IPS-20b (cell line): ENCODE measurements around the gene TEX36.

ENCODE experiments used
- H3K27ac ChIP-seq: one replicate; pipeline ENCODE4 v1.5.1; 2013; ENCODE audit warnings: low read length
- H3K27me3 ChIP-seq: 2 replicates; pipeline ENCODE4 v1.6.1; 2013; ENCODE audit warnings: mild to moderate bottlenecking, low read length, inconsistent platforms; ENCODE audit not compliant: insufficient read depth
- H3K36me3 ChIP-seq: 2 replicates; pipeline ENCODE4 v1.6.1; 2013; ENCODE audit warnings: low read depth, mild to moderate bottlenecking, inconsistent platforms, low read length, moderate library complexity; ENCODE audit not compliant: insufficient read depth
- H3K4me1 ChIP-seq: 2 replicates; pipeline ENCODE4 v1.6.1; 2013; ENCODE audit warnings: mild to moderate bottlenecking, control low read depth, inconsistent platforms, low read length, moderate library complexity; ENCODE audit not compliant: insufficient read depth
- H3K4me3 ChIP-seq: 2 replicates; pipeline ENCODE4 v1.5.1; 2013; ENCODE audit warnings: mild to moderate bottlenecking, low read length, inconsistent platforms
- H3K9ac ChIP-seq: 2 replicates; pipeline ENCODE4 v1.6.1; 2013; ENCODE audit warnings: low read depth, mild to moderate bottlenecking, inconsistent platforms, low read length, moderate library complexity
- H3K9me3 ChIP-seq: 2 replicates; pipeline ENCODE4 v1.6.1; 2013; ENCODE audit warnings: mild to moderate bottlenecking, low read depth, low read length, inconsistent platforms; ENCODE audit not compliant: insufficient read depth

TEX36 gene

GRCh38 chr10:125646311-125646710, 36.7 kb downstream of the TEX36 start:
- Histone ChIP-seq H3K36me3 (no peaks in the 10 kb centered on the region), H3K27me3 (no peaks in the 10 kb centered on the region), H3K4me1 (no peaks in the 10 kb centered on the region), H3K27ac (no peak overlapping the region), H3K9ac (no peak overlapping the region), H3K9me3 (peaks cover 20% of the 10 kb centered on the region), H3K4me3 (no peak overlapping the region)

GRCh38 chr10:125641398-125641797, 41.6 kb downstream of the TEX36 start:
- Histone ChIP-seq H3K4me3 (no peak overlapping the region), H3K9ac (no peak overlapping the region), H3K27me3 (no peaks in the 10 kb centered on the region), H3K27ac (no peak overlapping the region), H3K9me3 (peaks cover 6% of the 10 kb centered on the region; the same call in 1 of the 2 replicates), H3K36me3 (no peaks in the 10 kb centered on the region), H3K4me1 (peaks cover 7% of the 10 kb centered on the region; the same call in 1 of the 2 replicates)

GRCh38 chr10:125640653-125641052, 42.3 kb downstream of the TEX36 start:
- Histone ChIP-seq H3K36me3 (no peaks in the 10 kb centered on the region), H3K27me3 (no peaks in the 10 kb centered on the region), H3K9ac (no peak overlapping the region), H3K9me3 (no peaks in the 10 kb centered on the region), H3K27ac (no peak overlapping the region), H3K4me3 (no peak overlapping the region), H3K4me1 (peaks cover 7% of the 10 kb centered on the region; the same call in 1 of the 2 replicates)

- no peaks in the 10 kb centered on the region for H3K9me3 ChIP-seq
- H3K4me3 ChIP-seq = no peak overlapping the region
- H3K27ac ChIP-seq = no peak overlapping the region
- peaks cover 7% of the 10 kb centered on the region; the same call in 1 of the 2 replicates for H3K4me1 ChIP-seq
- no peak overlapping the region for H3K9ac ChIP-seq
- no peaks in the 10 kb centered on the region for H3K27me3 ChIP-seq
- H3K36me3 ChIP-seq = no peaks in the 10 kb centered on the region
These were observed 43.1 kb downstream of the TEX36 start for GRCh38 chr10:125639846-125640245.

- Histone ChIP-seq H3K4me1 (peaks cover 7% of the 10 kb centered on the region; the same call in 1 of the 2 replicates), H3K9me3 (no peaks in the 10 kb centered on the region), H3K4me3 (no peak overlapping the region), H3K27me3 (no peaks in the 10 kb centered on the region), H3K36me3 (no peaks in the 10 kb centered on the region), H3K27ac (no peak overlapping the region), H3K9ac (no peak overlapping the region)
These were observed 44.4 kb downstream of the TEX36 start for GRCh38 chr10:125638555-125638954.

GRCh38 chr10:125637496-125637895, 45.5 kb downstream of the TEX36 start:
- peaks cover 7% of the 10 kb centered on the region; the same call in 1 of the 2 replicates for H3K4me1 ChIP-seq
- no peak overlapping the region for H3K4me3 ChIP-seq
- H3K36me3 ChIP-seq = no peaks in the 10 kb centered on the region
- H3K27me3 ChIP-seq = no peaks in the 10 kb centered on the region
- H3K9me3 ChIP-seq = no peaks in the 10 kb centered on the region
- no peak overlapping the region for H3K9ac ChIP-seq
- H3K27ac ChIP-seq = no peak overlapping the region

GRCh38 chr10:125634606-125635005, 48.4 kb downstream of the TEX36 start:
- Histone ChIP-seq H3K4me3 (no peak overlapping the region), H3K36me3 (no peaks in the 10 kb centered on the region), H3K27me3 (no peaks in the 10 kb centered on the region), H3K9me3 (no peaks in the 10 kb centered on the region), H3K27ac (no peak overlapping the region), H3K4me1 (peaks cover 7% of the 10 kb centered on the region; the same call in 1 of the 2 replicates), H3K9ac (no peak overlapping the region)

GRCh38 chr10:125633517-125633999, 49.4 kb downstream of the TEX36 start:
- Histone ChIP-seq H3K4me3 (no peak overlapping the region), H3K9me3 (no peaks in the 10 kb centered on the region), H3K4me1 (peaks cover 7% of the 10 kb centered on the region; the same call in 1 of the 2 replicates), H3K27me3 (no peaks in the 10 kb centered on the region), H3K9ac (no peak overlapping the region), H3K27ac (no peak overlapping the region), H3K36me3 (no peaks in the 10 kb centered on the region)

- H3K27ac ChIP-seq = no peak overlapping the region
- no peaks in the 10 kb centered on the region for H3K36me3 ChIP-seq
- H3K9me3 ChIP-seq = no peaks in the 10 kb centered on the region
- H3K9ac ChIP-seq = no peak overlapping the region
- no peaks in the 10 kb centered on the region for H3K4me1 ChIP-seq
- H3K27me3 ChIP-seq = no peaks in the 10 kb centered on the region
- H3K4me3 ChIP-seq = no peak overlapping the region
These were observed 51.2 kb downstream of the TEX36 start for GRCh38 chr10:125631806-125632205.

GRCh38 chr10:125629758-125630376, 53.1 kb downstream of the TEX36 start:
- Histone ChIP-seq H3K9me3 (no peaks in the 10 kb centered on the region), H3K27me3 (no peaks in the 10 kb centered on the region), H3K27ac (no peak overlapping the region), H3K36me3 (no peaks in the 10 kb centered on the region), H3K4me3 (no peak overlapping the region), H3K4me1 (no peaks in the 10 kb centered on the region; the same call in 1 of the 2 replicates), H3K9ac (no peak overlapping the region)

GRCh38 chr10:125628104-125629049, 54.6 kb downstream of the TEX36 start:
- H3K4me3 ChIP-seq = no peak overlapping the region
- no peak overlapping the region for H3K27ac ChIP-seq
- H3K27me3 ChIP-seq = no peaks in the 10 kb centered on the region
- no peaks in the 10 kb centered on the region for H3K9me3 ChIP-seq
- no peak overlapping the region for H3K9ac ChIP-seq
- H3K4me1 ChIP-seq = no peaks in the 10 kb centered on the region; the same call in 1 of the 2 replicates
- no peaks in the 10 kb centered on the region for H3K36me3 ChIP-seq
